GM19035 (cell line): Measurements from ENCODE around the gene TRIM66.

Experiments used
- ATAC-seq: cut with Tn5 transposase; IDR thresholded peaks from one replicate; pipeline ENCODE4 v1.9.1; 2021; ENCODE audit not compliant: unreplicated experiment

Gene TRIM66, protein sequence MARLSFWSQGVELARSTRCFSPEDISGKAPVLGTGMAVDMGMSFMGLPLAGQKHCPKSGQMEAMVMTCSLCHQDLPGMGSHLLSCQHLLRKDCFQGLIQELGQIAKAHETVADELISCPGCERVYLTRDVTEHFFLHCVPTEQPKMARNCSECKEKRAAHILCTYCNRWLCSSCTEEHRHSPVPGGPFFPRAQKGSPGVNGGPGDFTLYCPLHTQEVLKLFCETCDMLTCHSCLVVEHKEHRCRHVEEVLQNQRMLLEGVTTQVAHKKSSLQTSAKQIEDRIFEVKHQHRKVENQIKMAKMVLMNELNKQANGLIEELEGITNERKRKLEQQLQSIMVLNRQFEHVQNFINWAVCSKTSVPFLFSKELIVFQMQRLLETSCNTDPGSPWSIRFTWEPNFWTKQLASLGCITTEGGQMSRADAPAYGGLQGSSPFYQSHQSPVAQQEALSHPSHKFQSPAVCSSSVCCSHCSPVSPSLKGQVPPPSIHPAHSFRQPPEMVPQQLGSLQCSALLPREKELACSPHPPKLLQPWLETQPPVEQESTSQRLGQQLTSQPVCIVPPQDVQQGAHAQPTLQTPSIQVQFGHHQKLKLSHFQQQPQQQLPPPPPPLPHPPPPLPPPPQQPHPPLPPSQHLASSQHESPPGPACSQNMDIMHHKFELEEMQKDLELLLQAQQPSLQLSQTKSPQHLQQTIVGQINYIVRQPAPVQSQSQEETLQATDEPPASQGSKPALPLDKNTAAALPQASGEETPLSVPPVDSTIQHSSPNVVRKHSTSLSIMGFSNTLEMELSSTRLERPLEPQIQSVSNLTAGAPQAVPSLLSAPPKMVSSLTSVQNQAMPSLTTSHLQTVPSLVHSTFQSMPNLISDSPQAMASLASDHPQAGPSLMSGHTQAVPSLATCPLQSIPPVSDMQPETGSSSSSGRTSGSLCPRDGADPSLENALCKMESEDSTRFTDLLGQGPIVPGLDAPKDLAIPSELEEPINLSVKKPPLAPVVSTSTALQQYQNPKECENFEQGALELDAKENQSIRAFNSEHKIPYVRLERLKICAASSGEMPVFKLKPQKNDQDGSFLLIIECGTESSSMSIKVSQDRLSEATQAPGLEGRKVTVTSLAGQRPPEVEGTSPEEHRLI (N-terminal part only)

DNA sequence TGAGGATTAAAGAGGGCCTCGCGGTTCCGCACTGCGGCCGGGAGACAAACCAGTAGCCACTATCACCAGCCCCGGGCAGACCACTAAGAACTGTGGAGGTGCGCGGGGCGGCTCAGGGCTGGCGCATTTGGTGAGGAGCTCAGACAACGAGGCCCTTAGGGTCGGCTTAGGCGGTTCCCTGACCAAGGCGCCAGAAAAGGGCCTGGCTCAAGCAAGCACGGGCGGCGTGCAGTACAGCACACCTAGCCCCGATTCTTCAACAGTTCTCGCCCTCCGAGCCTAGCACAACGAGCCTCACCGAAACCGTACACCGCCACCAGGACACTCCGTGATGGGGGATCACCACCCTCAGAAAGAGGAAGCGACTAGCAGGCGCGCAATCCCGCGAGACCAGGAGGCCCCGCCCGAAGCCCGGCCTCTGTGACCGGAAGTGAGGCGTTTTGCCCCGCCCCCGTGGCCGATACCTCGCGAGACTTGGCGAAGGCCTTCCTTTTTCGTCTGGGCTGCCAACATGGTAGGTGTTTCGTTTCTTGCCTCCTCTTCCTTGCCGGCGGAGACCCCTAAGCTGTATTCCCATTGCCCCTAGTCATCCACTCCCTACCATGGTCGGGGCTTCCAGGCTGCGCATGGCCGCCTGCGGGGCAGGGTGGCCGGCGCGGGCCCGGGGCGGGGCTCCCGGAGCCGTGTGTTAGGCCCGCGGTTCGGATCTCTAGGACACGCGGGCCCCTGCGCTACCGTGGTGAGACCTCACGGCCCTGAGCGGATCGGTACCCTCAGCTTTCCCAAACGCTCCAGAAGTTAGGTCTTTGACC, at the start of gene TRIM66, which contains the start of gene RPL27A:
TRIM66 (minus strand) TSS at position 363 of the 812 bp plus-strand sequence. CDS start 10,391 bp downstream, outside the sequence.
RPL27A (plus strand) TSS at position 490 of the 812 bp plus-strand sequence; CDS start at position 512, 22 bp downstream.
- peak; percentile 94 for ATAC-seq

DNA sequence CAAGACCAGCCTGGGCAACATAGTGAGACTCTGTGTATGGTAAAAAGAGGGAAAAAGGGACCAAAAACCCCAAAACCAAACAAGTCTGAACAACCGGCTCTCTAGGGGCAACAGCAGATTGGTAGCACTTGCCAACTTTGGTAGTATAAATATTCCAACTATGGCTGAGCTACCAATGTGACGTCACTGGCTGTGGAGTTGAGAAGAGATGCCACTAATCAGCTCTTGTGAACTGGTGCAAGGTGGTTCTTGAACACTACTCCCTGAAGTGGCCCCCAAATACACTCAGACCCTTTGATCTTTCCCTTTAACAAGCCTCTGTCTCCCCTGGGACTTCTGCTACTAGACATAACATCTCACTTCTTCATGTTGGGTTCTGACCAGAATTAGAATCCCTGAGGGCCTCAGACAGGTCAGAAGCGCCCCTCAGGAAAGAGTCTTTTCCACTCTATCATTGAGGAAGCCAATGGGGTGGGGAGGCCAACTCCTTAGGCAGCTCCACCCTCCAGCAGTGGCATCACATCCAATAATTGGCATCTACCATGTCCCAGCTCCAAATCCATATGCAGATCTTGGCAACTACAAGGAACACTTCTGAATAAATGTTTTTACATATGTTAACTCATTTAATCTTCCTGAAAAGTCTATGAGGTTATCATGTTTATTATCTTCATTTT, 49.3 kb upstream of the TRIM66 start:
- ATAC-seq = peak; percentile 37

DNA sequence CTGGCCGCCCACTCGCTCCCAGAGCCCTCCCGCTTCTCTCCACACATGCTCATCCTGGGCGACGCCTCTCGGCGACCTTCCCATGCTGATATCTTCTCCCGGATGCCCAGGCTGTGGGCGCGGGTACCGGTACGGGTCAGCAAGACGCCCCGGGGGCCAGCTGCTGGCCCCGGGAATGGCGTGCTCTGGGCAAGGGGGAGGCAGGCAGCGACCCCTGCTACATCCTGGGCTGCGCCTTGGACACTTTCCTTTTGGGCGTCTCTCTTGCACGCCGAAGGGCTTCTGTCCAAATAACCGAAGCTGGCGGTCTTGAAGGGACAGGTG, 48.2 kb upstream of the TRIM66 start:
- ATAC-seq = no peak

DNA sequence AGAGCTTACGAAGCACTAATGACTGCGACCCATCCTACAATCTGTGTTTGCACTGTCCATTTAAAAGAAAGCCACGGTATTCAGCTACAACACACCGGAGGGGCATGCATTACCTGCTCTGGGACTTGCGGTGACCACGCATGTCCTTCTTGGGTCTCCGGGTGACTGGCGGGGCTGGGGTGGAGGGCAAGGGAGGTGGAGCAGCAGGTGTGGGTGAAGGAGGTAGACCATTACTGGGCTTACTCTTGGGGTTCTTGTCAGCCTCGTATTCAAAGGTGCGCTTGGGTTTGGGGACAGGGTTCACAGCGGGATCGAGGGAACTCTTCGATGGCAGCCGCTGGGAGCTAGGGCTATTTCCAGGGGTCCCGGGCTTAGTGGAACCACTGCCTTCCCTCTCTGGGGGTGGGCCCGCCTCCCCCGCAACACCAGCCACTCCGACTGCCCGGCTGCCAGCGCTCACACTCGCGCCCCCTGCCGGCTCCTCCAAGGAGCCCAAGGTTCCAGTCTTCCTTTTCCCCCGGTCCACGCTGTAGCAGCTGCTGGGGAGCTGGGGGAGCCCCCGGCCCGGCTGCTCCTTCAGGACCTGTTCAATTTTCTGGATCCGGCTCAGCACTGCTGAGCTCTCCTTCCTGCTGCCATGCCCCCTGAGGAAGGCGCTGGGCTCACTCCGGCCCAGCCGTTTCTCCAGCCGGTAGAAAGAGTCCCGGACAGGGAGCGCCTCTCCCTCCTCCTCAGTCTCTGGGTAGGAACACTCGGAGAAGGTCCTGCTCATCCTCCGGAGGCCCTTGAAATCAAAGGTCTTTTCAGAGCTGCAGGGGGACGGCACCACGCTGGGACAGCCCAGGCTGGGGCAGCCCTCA, 47.6 kb upstream of the TRIM66 start:
- no peak for ATAC-seq

DNA sequence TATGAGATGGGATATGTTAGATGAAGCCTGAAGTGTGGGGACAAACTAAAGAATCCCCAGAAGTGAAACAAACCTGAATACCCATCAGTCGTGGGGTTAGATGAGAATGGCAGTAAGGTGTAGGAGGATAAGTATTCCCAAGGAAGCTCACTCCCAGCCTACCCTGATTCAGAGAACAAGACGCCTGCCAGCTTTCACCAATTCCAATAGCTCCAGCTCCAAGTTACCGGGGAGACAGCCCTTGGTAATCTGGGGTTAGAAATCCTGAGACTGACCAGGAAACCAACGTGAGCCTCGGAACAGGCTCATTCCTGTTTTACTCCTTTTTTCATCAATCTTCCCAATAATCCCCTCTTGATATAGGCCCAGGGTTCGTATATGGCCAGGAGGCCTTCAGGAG, 46.6 kb upstream of the TRIM66 start:
- ATAC-seq = no peak

DNA sequence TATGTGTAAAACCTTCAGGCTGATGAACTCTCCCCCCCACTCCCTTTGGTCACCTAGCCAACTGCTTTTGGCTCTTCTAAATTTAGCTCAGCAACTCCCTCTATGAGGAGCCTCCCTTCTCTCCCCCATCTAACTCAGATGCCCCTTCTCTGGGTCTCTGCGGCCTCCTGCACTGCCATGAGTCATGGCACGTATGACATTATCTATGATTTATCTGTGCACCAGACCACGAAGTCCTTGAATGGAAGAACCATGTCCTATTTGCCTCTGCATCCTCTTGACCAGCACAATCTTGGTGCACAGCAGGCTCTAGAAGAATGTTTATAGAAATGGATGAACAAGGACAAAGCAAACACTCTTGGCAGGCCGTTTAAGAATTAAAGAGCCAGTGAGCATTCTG, 46.1 kb upstream of the TRIM66 start:
- ATAC-seq = no peak

DNA sequence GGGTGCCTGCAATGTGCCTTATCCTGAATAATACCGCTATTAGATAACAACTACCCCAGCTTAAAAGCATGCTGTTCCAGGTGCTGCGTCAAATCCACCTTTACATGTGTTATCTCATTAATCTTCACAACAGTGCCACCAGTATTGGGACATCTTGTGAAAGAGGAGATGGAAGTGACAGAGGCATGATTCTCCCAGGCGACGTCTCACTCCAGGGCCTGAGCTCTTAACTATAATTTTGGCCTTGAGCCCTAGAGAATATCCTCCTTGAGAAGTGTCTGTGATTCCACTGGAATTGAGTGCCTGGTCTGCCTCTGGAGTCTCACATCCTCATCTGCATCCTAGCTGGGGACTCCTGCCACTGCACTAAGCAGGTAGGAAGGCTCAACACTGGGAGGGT, 43.9 kb upstream of the TRIM66 start:
- ATAC-seq = no peak

DNA sequence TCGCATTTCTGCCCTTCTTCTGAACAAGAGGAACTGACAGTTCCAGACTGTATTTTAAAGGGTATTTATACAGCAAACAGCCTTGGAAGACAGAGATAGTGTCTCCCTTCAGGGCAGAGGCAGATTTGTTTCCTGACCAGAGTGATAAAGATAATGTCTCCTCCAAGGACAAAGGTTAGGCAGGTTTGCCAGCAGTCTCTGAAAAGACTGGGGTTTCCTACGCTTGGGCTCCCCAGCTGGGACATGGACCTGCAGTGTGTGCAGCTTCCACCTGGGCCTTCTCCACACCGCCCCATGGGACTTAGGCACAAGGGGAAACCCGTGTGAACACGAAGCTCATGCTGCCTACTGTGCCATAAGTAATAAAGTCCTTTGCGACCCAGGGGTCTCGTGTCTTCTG, 42.2 kb upstream of the TRIM66 start:
- no peak for ATAC-seq

DNA sequence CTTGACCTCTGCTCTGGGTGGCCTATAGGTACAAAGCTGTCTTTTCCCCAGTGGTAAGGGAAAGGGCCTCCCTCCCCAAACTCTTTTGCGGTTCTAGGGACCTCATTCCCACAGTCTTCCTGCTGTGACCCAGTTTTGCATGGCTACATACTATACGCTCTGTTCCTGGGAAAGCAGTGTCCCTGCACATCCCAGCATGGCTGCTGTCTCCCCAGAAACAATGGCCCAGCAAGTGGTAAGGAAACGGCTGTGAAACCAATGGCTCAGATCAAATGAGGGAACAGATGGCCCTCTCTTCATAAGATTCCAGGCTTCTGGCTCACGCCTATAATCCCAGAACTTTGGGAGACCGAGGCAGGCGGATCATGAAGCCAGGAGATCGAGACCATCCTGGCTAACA, 41.2 kb upstream of the TRIM66 start:
- ATAC-seq = no peak

DNA sequence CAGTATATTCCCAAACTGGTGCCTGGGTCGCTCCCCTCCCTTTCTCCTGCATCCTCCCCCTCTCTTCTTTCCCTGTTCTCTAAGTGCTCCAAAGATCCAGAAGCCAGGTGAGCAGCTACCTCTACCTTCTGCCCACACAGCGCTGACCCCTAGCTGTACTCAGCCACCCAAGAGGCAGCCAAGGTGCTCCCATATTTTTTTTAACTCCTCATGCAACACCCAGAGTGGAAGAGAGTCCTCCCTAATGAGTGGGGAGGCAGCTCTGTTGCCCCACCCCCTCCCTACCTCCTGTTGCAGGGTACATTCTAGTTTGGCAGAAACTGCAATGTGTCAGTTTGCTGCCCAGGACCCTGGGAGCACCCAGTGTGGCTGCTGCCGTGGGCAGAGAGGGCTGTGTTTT, 40.3 kb upstream of the TRIM66 start:
- ATAC-seq = no peak

DNA sequence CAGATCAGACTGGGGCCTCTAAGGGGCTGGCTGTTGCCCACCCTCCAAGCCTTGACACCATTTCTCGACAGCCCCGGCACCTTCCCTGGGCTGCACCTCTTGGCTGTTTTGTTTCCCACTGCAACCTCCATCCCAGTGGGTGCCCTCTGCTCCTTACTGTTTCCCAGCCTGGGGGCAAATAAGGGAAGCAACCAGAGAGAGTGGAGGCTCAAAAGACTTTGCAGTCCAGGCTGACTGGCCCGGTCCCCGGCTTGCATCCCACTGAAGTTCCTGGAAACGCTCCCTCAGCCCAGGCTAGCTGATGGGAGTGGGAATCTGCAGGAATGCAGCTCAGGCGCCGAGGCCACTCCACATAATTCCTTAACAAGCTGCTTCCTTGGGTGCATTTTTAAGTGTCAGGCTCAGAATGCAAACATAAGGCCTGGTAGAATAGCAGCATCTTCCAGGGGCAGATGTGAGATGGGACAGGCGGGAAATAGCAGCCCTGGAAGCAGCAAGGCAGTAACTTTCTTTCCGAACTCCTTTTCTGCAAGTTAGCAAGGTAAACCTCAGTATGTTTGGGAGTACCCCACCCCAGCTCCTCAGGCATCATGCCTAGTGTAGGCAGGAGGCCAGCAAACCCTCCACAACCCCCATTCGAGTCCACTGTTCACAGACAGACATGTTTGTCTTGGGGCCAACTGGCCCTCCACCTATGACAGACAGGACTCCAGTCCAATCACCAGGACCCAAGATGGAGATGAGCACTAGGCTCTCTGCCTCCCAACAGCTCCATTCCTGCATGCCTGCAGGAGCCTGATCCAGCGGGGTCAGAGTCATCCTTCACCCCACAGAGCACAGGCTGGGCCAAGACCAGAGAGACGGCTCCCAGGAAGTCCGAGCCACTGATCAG, 39.4 kb upstream of the TRIM66 start:
- ATAC-seq = no peak

DNA sequence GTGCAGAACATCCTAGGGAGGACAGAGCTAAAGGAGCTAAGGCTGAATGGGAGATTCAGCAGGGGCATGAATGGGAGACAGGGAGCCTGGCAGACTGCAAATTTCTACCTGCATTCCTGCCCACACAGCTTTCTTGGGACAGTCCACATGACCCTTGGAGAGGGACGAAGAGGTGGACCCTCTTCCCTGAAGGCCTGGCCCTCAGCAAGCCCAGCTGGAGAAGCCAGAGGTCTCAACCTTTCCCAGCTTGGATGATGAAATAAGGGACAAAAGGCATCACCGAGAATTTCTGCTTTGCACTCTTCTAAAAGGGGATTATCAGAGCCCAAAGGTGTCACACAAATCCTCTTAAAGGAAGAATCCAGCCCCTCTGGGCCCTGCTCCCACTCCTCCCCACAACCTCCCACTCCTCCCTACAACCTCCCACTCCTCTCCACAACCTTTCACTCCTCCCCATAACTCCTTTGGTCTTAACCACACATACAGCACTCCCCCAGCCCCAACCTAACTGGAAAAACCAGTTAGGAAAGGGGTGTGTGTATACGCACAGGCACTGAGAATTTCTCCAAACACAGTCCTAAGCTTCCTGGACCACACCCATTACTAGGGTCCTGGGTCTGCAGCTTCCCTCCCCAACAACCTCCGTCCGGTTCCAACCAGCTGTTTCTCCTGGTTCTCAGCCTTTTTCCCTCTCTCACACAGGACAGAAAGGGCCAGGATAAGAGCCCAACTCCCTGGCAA, 38.6 kb upstream of the TRIM66 start:
- no peak for ATAC-seq

DNA sequence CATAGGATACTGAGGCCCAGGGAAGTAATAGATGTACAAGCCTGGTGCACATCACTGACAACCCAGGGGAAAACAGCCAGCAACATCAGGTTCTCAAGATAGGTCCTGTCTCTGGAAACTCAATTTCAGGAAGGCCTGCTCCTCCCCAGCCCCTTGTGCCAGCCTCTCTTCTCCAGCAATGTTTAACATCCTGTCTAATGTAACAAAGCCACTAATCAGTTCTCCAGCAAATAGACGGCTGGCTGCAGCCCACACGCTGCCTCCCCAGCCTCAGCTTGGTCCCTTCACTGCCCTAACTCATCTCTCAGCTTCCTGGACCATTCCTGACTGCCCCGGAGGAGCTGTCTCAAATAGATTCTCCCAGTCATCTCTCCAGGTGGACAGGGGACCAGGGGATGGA, 37.9 kb upstream of the TRIM66 start:
- no peak for ATAC-seq

DNA sequence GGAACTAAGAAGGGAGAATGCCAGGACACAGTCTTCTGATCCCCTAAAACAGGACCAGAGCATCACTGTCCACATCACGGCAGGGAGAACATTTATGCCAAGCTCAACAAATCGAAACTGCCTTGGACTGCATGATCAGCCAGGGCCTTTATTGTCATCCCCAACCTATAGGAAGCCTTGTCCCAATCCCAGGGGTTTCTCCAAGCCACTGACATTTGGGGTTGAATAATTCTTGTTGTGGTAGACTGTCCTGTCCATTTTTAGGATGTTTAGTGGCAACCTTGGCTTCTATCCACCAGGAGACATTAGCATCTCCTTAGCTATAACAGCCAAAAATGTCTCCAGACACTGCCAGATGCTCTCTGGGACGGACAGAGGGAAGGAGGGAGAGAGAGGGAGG, 37.3 kb upstream of the TRIM66 start:
- ATAC-seq = no peak

DNA sequence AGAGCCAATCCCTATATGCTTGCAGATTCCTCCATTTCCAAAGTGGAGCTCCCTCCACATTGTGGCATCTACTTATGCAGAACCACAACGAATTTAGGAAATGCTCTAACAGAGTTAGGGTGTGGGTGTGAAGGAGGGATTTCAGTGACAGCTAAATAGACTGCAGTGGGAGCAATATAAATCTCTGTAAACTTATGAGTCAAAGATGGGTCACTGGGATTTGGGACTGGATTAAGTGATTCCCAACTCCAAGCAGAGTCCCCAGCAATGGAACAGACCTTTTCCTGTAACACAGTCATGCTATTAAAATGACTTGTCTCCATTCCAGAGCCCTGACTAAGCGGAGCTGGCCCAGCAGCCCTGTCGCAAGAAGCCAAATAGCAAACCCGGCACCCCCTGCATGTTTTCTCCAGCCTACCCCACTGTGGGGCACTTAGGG, 36.8 kb upstream of the TRIM66 start:
- no peak for ATAC-seq

DNA sequence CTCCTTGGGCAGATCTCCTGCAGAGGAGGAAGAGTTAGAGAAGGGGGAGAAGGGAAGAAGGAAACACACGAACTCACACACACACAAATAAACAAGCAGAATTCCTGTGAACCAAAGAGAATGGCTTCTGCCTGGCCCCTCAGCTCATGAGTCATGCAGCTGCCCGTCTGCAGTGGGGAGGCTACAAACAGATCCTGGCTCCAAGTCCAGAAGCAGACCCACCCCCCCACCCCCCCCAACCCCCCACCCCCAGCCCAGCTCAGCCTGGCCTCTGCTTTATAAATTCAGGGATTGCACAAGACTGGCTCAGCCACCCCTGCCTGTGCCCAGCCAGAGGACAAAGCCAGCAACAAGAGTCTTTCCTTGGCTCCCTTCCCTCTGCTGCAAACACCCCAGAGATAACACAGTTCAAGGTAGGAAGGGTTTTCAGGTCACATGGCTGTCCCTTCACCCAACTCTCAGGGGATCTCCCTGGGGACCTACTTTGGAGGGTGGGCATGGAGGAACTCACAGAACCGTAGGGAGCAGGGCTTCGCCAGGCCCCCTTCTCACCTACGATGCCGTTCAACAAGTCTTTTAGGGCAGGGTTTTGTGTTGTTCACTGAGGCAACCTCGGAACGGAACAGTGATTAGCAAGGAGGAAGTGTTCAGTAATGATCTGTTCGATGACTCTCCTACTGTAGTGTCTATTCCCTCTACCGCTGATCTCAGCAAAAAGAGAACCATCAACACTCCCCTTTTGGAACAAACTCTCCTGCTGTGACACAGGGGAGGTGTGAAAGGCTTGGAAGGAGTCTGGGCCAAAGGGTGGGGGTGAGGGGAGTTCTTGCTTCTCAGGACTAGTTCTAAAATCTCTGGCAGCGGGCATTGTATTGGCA, 35.6 kb upstream of the TRIM66 start:
- ATAC-seq = no peak

DNA sequence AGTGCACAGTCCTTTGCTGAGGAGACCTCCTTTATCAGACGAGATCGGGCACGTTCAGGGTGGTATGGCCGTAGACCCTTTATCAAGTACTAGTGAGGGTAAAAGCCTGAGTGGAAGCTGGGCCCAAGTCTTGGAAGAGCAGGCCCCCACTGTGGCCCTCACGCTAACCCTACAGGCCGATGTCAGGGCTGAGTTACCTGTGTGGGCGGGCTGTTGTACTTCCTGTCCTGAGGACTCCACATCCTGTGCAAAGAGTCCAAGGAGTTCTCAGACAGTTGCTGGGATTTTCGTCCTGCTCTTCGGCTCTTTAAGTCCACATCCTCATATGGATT, 35.0 kb upstream of the TRIM66 start:
- no peak for ATAC-seq
